ENCODE results near the gene ACTR10.

ACTR10 gene

GRCh38 chr14:58265401-58265800 lies 65.5 kb downstream of the ACTR10 start:
- no peak for DNase-seq (ENCODE audit: low read depth)
- H3K4me3 ChIP-seq (ENCODE audit: control insufficient read depth, low read depth, low read length): no peak overlapping the region
- TF ChIP-seq CTCF (IDR thresholded peaks at IDR 0.05; ENCODE audit: control insufficient read depth, insufficient read depth, low read depth, low read length, missing control alignments): no peak

- no peak overlapping the region for H3K4me3 ChIP-seq (ENCODE audit: control insufficient read depth, low read depth, low read length)
- no peak for TF ChIP-seq CTCF (IDR thresholded peaks at IDR 0.05; ENCODE audit: control insufficient read depth, insufficient read depth, low read depth, low read length, missing control alignments)
- DNase-seq (ENCODE audit: low read depth): no peak
Measured at GRCh38 chr14:58270628-58271027, 70.7 kb downstream of the ACTR10 start.

- H3K4me3 ChIP-seq (ENCODE audit: control insufficient read depth, low read depth, low read length): no peak overlapping the region
- TF ChIP-seq CTCF (IDR thresholded peaks at IDR 0.05; ENCODE audit: control insufficient read depth, insufficient read depth, low read depth, low read length, missing control alignments): no peak
- no peak for DNase-seq (ENCODE audit: low read depth)
Measured at GRCh38 chr14:58272588-58273372, 72.8 kb downstream of the ACTR10 start.

GRCh38 chr14:58274881-58275280 lies 74.9 kb downstream of the ACTR10 start:
- no peak overlapping the region for H3K4me3 ChIP-seq (ENCODE audit: control insufficient read depth, low read depth, low read length)
- DNase-seq (ENCODE audit: low read depth): no peak
- no peak for TF ChIP-seq CTCF (IDR thresholded peaks at IDR 0.05; ENCODE audit: control insufficient read depth, insufficient read depth, low read depth, low read length, missing control alignments)

- no peak overlapping the region for H3K4me3 ChIP-seq (ENCODE audit: control insufficient read depth, low read depth, low read length)
- DNase-seq (ENCODE audit: low read depth): no peak
- no peak for TF ChIP-seq CTCF (IDR thresholded peaks at IDR 0.05; ENCODE audit: control insufficient read depth, insufficient read depth, low read depth, low read length, missing control alignments)
Measured at GRCh38 chr14:58275527-58276190, 75.7 kb downstream of the ACTR10 start.

- no peak for DNase-seq (ENCODE audit: low read depth)
Measured at GRCh38 chr14:58276208-58276607, 76.3 kb downstream of the ACTR10 start.

More at GRCh38 chr14:58276208-58276607, 76.3 kb downstream of the ACTR10 start:
- TF ChIP-seq CTCF (IDR thresholded peaks at IDR 0.05; ENCODE audit: control insufficient read depth, insufficient read depth, low read depth, low read length, missing control alignments): no peak
- H3K4me3 ChIP-seq (ENCODE audit: control insufficient read depth, low read depth, low read length): no peak overlapping the region
